HG03280 (cell line): ENCODE data around the gene BCL11B.

Source experiments
- ATAC-seq: cut with Tn5 transposase; IDR thresholded peaks from one replicate; pipeline ENCODE4 v1.9.1; 2021; ENCODE audit warnings: mild to moderate bottlenecking, moderate library complexity; ENCODE audit not compliant: unreplicated experiment

Gene BCL11B

GRCh38 chr14:99226687-99227086 is 45.3 kb downstream of the BCL11B start:
- ATAC-seq = no peak

DNA sequence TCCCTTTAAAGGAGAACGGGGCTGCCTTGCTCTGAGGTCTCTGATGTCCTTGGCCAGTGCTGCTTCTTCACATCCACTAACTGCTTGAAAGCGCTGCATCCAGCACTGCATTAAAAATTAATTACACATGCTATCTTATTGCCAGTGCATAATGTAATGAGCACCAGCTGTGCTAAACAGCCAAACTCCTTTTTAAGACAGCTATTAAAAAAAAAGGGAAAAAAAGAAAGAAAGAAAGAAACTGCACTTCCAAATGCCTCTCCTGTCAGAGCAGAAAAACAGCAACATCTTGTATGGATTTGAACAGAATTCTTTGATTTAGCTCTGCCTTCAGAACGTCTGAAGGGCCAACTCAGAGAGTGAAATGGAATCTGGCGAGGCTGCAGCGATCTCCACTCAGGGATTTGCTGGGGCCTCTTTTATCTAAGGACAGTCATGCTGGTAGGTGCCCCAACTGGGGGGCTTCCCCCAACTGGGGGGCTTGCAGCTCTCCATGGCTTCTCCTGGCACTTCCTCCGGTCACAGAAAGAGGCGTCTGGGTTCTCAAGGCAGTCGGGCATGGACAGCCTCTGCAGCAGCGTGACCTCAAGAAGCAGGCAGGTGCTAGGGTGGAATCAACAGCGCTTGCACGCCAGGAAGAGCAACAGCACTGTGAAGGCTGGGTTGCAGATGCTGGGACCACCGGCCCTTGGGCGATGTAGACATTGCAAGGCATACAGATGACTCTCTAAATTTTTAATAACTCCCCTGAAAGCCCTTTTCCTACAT is 46.4 kb downstream of the BCL11B start:
- ATAC-seq = no peak

GRCh38 chr14:99224948-99225347 is 47.0 kb downstream of the BCL11B start:
- ATAC-seq = no peak

DNA sequence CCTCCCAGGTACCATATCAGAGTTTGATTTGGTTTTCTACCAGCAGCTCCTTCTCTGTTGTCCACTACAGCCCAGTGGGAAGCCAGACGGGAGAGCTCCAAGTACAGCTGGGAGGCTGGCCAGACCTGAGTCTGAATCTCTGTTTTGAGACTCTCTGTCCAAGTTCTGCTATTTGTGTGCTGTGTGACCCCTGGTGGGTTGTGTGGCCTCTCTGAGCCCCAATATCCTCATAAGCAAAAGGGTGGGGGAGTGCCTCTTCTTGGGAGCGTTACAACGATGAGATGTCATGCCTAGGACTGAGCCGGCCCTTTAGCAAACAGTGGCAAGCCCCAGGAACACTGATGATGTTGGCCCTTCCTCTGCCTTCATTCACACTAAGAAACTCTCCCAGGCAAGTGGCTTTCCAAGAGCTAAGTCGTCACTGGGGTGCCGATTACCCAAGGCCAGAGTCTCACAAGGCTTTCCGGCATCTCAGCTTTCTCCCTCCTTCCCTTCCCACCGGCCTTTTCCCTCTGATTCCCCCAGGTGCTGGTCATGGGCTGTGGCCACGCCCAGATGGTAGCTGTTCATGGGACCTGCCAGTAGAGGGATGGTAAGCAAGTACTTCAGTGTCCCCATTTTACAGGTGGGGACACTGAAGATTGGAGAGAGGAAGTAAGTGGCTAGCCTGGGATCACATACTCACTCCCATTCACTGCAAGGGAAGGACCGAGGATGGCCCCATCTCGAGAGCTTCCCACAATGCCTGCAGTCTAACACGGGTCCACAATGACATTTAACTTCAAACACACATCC is 47.7 kb downstream of the BCL11B start:
- ATAC-seq = no peak

GRCh38 chr14:99221445-99221844 is 50.6 kb downstream of the BCL11B start:
- no peak for ATAC-seq

- ATAC-seq = no peak
Observed at GRCh38 chr14:99217066-99217955, 54.7 kb downstream of the BCL11B start.

- ATAC-seq = no peak
Observed at GRCh38 chr14:99216191-99216590, 55.8 kb downstream of the BCL11B start.

DNA sequence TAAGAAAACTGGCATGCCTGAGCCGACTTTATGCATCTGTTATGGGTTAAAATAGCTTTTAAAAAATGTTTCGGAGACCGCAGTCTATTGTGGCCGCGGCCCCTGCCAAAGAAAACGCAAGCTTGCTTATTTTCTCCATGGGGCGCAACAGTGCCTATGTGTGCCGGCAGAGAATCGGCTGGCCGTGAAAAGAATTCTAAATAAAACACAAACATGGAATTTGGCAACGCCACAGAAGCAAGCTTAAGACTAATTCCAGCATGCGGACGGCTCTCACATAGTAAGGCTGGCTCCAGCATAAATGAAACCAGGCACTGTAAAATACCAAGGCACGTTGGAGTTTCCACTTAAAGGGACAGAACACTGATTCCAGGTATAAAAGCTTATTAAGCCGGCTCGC is 56.7 kb downstream of the BCL11B start:
- no peak for ATAC-seq

- no peak for ATAC-seq
Observed at GRCh38 chr14:99214701-99215100, 57.3 kb downstream of the BCL11B start.

DNA sequence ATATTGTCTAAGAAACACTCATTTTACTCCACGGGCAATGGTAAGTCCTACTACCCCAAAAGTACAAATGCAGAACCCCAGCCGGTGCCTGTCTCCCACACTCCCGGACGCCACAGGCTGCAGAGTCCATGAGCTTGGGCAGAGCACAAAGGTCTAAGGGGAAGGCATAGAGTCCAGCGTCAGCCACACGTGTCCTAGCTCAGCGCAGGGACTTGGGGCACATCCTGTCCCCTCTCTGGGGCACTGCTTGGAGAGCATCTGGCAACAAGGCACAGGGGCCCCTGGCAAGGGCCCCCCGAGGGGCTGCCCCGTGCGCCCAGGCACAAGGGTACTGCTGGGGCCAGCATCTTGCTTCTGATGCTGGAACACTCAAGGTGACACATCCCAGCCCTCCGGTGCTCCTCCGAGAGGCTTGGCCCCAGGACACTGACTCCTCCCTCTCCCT is 58.4 kb downstream of the BCL11B start:
- no peak for ATAC-seq

DNA sequence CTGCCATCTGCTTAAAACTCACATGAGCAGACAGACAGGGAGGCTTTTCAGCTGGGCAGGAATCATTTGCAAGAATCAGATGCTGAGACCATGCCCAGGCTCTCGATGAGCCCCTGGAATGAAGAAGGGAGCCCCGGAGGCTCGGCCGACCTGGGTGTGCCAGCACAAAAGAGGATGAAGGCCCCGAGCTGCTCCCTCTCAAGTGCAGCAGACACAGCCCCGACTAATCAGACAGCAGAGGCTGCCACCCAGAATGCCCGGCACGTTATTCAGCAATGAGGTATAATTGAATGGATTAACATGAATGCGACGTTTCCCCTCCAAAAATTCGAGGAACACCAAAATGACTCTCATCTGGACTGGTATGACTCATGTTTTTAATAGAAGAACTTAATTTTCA is 58.9 kb downstream of the BCL11B start:
- ATAC-seq = no peak

GRCh38 chr14:99212646-99213045 is 59.4 kb downstream of the BCL11B start:
- no peak for ATAC-seq

DNA sequence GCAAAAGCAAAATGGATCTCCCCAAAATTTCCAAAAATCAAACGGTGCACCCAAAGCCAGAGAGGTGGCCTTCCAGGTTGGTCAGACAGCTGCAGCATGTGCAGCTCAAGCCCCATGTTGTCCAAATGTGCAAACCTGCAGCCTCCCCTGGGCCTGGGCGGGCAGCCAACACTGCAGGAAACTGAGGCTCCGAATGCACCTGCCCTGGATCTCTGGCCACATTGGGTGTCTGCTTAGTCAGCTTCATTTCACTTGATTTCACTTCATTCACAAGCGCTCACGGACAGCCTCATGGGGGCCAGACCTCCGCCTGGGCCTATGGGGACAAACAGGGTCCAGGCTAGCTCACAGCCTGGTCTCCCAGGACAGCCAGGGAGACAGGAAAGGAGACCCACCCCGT is 59.8 kb downstream of the BCL11B start:
- ATAC-seq = no peak

DNA sequence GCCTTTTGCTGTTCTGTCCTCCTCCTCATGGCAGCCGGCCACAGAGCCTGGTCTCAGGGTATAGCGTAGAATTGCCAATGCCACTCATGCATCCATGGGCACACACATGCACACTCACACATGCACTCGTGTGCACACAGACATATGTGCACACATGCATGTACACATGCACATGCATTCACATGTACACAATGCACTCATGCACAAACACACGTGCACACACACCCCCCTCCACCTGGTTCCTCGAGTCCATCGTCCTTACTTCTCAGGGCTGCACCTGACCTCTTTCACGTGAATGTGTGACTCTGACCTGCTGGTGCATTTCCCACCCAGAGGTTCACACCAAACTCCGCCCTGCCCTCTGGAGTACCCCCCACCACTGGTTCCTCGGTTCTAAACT is 60.6 kb downstream of the BCL11B start:
- ATAC-seq = no peak

GRCh38 chr14:99210333-99210732 is 61.7 kb downstream of the BCL11B start:
- no peak for ATAC-seq

- ATAC-seq = no peak
Observed at GRCh38 chr14:99209409-99209808, 62.6 kb downstream of the BCL11B start.

DNA sequence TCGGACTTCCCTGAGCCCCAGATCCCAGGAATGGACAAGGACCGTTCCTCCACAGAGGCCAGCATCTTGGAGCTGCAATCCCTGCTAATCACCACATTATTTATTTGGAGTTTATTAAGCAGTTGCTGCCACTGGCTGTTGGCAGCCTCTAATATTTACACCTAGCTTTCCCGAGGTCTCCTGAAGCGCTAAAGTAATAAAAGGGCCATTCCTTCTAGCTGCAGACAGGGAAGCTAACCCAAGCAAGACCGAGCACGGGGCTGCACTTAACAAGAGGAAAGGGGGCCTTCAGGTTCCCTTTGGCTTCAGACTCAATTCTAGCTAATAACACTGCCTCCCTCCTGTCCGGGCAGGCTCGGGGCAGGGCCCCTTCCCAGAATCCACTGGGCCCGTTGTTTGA is 63.7 kb downstream of the BCL11B start:
- no peak for ATAC-seq

DNA sequence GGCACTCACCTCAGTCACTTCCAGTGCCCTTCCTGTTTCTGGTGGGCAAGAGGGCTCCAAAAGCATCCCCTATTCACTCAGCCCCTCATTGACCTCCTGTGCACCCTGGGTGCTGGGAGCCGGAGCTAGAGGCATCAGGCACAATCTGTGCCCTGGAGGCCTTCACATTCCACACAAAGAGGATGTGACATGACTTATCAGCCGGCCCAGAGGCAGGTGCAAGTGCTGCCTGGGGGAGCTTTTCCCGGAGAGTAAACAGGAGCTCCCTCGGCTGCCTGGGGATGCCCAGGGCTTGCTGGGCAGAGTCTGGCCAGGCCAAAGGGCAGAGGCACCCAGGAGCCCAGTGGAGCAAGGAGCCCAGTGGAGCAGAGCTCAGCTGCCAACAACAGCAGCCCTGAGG is 64.5 kb downstream of the BCL11B start:
- ATAC-seq = no peak

GRCh38 chr14:99206090-99206489 is 65.9 kb downstream of the BCL11B start:
- ATAC-seq = no peak

DNA sequence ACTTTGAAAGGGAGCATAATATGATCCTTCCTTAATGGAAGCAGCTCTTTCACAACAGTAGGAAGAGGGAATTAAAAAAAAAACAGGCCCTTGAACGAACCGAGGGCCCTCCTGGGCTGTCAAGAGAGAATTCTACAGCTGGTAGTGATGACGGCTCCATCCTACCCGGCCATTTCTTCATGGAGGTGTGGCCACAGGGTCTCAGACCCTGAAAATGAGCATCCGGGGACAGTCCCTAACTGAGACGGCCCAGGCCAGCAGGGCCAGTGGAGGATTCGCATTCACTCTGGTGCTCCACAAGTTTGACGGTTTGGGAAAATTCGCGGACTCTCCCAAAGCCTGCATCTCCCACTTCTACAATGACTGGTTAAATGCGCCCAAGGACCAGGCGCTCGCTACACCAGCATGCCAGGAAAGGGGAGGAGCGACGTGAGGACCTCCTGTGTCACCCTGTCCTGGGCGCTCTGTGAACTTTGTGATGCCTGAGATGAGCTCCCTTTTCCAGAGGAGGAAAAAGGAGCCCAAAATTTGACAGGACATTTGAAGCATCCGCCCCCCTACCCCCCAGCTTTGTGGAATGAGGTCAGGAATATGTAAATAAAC is 66.8 kb downstream of the BCL11B start:
- no peak for ATAC-seq

GRCh38 chr14:99203801-99204200 is 68.2 kb downstream of the BCL11B start:
- ATAC-seq = no peak
